ENCODE results near the gene TNRC6C.

TNRC6C gene

DNA sequence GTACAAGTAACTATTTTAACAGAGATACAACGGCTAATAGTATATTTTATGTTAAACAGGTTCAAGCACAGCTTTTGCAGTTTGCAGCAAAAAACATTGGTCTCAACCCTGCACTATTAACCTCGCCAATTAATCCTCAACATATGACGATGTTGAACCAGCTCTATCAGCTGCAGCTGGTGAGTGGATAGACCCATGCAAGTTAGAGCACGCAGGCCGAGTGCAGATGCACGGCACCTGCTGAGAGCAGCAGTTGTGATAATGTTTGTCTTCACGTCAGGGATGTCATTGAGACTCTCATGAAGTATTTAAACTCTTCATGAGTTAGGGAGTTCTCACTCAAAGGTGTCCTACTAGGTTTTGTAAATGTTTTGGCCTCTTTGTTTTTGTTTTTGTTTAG lies 124.5 kb downstream of the TNRC6C start:
- TF ChIP-seq, protein P1, sequence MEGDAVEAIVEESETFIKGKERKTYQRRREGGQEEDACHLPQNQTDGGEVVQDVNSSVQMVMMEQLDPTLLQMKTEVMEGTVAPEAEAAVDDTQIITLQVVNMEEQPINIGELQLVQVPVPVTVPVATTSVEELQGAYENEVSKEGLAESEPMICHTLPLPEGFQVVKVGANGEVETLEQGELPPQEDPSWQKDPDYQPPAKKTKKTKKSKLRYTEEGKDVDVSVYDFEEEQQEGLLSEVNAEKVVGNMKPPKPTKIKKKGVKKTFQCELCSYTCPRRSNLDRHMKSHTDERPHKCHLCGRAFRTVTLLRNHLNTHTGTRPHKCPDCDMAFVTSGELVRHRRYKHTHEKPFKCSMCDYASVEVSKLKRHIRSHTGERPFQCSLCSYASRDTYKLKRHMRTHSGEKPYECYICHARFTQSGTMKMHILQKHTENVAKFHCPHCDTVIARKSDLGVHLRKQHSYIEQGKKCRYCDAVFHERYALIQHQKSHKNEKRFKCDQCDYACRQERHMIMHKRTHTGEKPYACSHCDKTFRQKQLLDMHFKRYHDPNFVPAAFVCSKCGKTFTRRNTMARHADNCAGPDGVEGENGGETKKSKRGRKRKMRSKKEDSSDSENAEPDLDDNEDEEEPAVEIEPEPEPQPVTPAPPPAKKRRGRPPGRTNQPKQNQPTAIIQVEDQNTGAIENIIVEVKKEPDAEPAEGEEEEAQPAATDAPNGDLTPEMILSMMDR (conservative IDR thresholded peaks at IDR 0.05), result no peak
- H3K27ac ChIP-seq, result no peak overlapping the region

DNA sequence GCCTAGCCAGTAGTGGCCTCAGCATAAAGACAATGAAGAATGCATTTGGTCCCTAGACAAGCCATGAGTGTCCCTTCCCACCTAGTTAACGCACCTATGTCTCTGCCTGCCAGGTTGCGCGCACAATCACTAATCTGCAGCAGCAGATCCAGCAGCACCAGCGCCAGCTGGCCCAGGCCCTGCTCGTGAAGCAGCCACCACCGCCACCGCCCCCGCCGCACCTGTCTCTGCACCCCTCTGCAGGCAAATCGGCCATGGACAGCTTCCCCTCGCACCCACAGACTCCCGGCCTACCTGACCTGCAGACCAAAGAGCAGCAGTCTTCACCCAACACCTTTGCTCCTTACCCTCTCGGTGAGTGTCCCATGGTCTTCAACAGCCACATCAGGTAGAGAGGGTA lies 128.2 kb downstream of the TNRC6C start:
- TF ChIP-seq, protein P1 (conservative IDR thresholded peaks at IDR 0.05), result no peak
- no peak overlapping the region for H3K27ac ChIP-seq

DNA sequence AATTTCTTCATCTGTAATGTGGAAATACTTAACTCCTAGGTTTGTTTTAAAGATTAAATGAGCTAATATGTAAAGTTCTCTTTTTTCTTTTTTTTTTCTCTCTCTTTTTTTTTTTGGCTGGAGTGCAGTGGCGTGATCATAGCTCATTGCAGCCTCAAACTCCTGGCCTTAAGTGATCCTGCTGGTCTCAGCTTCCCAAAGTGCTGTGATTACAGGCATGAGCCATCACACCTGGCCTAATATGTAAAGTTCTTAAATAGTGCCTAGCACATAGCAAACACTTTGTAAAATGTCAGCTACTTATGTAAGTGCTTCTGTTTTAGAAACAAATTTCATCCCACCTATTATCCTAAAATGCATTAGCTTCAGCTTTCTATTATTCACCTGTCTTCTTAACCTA lies 130.0 kb downstream of the TNRC6C start:
- TF ChIP-seq, protein P1 (conservative IDR thresholded peaks at IDR 0.05), result no peak
- H3K27ac ChIP-seq, result no peak overlapping the region

DNA sequence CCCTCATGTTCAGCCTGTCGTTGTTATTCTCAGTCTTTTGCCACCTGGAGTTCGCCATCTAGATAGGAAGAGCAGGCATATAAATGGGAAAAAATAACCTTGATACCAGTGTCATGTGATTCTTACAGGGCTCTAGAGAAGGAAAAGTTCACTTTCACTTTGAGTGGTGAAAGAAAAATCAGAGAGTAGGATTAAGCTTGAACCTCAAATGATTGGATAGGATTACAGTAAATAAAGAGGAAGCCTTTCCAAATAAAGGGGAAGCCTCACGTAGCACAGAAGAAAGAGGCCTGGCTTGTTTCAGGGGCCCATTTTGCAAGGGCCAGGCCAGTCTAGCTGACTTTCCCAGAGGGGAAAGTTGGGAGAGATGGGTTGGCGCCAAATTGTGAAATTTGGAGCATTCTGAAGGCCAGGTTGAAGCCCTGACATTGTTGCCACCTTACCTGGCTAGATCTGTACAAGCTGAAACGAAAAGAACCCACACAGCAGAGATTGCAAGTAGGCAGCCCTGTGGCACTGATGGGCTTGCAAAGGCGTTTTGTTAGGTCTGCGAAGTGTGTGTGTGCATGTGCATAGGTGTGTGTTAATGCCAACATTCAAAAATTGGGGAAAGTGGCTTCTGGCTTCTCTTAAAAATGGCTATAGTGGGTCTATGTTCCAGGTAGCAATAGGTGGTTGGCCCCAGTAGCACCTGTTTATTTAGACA lies 131.2 kb downstream of the TNRC6C start:
- TF ChIP-seq, protein P1 (conservative IDR thresholded peaks at IDR 0.05), result no peak
- H3K27ac ChIP-seq, result no peak overlapping the region

DNA sequence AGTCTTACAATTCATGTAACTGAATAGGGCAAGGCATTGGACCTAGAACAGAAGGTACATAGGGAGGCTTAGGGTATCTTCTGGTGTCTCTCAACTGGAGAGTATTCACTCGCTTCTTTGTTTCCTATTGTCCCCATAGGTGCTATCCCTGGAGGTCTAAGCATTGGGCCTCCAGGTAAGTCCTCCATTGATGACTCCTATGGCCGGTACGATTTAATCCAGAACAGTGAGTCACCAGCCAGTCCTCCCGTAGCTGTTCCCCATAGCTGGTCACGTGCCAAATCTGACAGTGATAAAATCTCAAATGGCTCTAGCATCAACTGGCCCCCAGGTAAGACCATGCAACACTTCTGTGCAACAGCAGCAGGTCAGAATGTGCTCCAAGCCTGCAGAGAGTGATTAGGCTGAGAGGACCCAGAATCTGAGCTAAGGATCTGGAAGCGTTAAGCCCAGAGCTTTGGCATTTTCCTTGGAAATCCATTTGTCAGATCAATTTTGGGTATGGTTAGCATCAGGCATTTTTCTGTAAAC lies 134.4 kb downstream of the TNRC6C start:
- TF ChIP-seq, protein P1 (conservative IDR thresholded peaks at IDR 0.05), result no peak
- H3K27ac ChIP-seq, result no peak overlapping the region

DNA sequence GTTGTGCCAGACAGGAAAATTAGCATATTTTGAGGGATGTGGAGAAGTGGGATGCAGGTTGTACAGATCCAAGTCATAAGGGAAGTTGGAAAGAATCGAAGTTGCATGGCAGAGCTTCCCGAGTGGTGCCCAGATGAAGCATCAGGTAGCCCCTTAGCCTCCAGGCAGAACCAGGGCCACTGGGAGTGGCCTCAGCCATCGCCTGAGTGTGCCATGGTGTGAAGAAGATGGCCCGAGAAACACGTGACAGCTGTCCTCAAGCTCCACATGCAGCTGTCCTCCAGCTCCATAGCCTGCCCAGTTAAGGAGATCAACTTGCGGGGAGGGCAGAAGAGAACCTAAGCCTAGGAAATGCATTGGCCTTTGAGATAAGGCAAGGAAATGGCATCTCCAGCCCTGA lies 136.5 kb downstream of the TNRC6C start:
- no peak overlapping the region for H3K27ac ChIP-seq
- TF ChIP-seq, protein P1 (conservative IDR thresholded peaks at IDR 0.05), result no peak

DNA sequence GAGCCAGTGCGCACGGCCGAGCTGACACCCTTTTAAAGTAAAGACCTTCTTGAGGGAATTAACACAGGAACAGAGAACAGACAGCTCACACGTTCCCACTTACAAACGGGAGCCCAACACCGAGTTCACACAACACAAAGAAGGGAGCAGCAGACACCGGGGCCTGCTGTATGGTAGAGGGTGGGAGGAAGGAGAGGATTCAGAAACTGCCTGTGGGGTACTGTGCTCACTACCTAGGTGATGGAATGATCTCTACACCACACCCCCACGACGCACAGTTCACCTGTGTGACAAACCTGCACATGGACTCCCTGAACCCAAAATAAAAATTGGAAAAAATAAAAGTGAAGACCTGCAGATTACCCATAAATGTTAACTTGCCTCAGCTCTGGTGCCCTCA lies 137.6 kb downstream of the TNRC6C start:
- TF ChIP-seq, protein P1 (conservative IDR thresholded peaks at IDR 0.05), result no peak
- H3K27ac ChIP-seq, result no peak overlapping the region
